GM12873 (cell line): ENCODE measurements around the gene ZBTB24.

Experiments
- CTCF ChIP-seq: IDR thresholded peaks from 2 replicates; pipeline ENCODE4 v1.5.1; 2012; ENCODE audit warnings: low read depth, mild to moderate bottlenecking, moderate library complexity, low read length, control low read depth; ENCODE audit not compliant: insufficient read depth; ENCODE audit errors: missing control alignments

The ZBTB24 gene

DNA sequence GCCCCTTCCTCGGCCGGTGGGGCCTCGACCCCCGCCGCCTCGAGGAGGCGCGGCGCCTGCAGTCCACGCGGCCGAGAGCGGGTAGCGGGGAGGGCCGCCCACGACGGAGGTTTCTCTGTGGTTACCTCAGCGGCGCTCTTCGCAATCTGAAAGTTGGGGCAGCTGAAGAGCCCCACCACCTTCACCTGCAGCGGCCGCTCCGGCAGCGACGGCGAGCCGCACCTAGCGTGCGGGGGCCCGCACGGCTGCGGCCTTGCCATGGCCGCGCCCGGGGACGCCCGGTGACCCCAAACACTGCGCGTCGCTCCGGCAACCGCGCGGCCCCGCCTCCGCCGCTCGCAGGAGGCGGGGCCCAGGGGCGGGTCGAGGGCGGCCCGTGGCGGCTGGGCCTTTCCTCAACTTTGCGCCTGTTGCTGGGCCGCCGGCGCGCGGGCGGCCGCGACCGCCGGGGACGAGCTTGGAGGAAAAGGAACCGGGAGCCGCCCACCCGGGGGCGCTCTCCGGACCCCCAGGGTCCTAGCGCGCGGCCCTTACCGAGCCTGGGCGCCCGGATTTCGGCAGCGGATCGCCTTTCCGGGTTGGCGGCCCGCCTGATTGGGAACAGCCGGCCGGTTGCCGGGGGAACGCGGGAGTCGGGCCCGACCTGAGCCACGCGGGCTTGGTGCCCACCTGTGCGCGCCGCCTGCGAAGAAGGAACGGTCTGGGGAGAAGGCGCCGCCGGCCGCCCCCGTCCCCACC, 42.5 kb downstream of the ZBTB24 start, which contains the start of the genes PPIL6 and SMPD2:
Gene PPIL6 (minus strand): TSS at position 298 of the 738 bp plus-strand sequence. CDS start 38 bp downstream, at position 260.
Gene SMPD2 (plus strand): TSS at position 394 of the 738 bp plus-strand sequence. CDS start 398 bp downstream, outside the sequence.
- peak; percentile 15 for TF ChIP-seq CTCF

DNA sequence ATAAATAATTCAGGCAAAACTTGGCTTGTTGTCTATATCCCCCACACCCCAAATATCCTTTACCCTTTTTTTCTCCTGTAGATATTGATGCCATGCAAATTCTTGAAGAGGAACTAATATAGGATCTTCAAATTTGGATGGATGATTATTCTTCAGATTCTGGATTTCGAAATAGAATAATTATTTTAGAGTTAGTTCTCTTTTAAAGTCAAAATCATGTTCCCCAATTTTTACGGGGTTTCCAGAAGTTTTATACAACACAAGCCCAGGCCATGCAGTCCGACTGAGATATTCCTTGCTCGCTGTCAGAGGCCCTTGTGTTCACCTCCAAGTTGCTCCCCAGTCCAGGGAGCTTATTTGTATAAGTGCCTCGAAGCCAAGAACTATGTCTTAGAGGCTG, 47.0 kb downstream of the ZBTB24 start:
- no peak for TF ChIP-seq CTCF

- no peak for TF ChIP-seq CTCF
These were observed 48.6 kb downstream of the ZBTB24 start for GRCh38 chr6:109434456-109434855.

DNA sequence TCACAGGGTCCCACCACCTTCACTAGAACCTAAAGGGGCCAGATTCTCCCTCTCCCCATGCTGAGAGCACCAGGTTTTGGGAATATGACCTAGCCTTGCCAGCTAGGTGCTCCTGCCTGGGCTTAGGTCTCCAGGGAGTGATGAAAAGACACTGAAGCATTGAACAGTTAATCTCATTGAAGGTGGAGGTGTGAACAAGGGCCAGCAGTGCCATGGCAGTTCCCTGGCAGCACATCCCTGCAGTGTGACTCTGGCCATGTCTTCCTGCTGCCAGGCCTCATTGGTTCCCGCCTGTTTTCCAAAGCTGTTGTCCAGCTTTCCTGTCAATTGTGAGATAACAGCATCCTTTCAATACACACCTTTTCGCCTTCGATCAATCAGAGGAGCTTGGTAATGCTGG, 53.5 kb downstream of the ZBTB24 start:
- TF ChIP-seq CTCF, result no peak

DNA sequence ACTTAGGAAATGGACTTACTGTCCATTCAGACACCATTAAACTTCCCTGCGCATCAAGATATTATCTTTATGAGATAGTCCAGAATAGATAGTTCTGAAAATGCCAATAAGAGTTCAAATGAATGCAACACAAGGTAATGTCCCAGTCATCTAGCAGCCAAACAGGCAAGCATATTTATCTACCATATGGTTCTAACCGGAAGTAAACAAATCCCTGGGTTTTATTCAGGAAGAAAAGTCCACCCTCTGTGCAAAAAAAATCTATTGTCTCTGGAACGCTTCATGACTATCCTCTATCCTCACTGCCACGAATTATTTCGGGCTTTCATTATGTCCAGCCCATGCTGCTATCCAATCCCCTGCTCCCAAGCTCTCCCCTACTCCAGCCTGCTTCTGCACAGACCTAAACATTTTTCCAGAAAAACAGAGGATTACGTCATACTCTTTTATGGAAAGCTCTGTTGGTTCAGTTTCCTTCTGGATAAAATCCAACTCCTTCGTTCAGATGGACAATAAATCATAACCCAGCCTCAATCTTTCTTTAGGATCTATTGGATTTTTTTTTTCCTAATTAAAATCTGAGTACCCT, 54.0 kb downstream of the ZBTB24 start:
- TF ChIP-seq CTCF, result no peak

DNA sequence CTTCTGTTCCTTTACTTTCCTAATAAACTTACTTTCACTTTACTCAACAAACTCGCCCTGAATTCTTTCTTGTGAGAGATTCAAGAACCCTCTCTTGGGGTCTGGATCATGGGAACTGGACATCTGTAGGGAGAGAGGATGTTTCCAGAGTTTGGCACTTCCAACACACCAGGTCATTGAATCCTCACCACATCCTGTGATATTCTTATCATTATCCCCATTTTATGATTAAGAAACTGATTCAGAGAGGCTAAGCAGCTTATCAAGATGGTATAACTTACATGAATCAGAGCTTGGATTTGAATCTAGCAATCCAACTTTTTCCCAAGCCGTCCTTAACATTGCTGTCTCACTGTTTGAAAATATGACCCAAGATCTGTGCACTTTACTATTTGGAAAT, 58.1 kb downstream of the ZBTB24 start:
- no peak for TF ChIP-seq CTCF

GRCh38 chr6:109421184-109421583, 61.8 kb downstream of the ZBTB24 start:
- no peak for TF ChIP-seq CTCF
